Trophoblast cell (in vitro differentiated cells and primary cell): ENCODE results near the gene JAKMIP1.
A peak's percentile ranks its signal among the peaks of the same experiment; 100 is the strongest.

Experiments used
- DNase-seq, 2 donors: peaks; one replicate each; pipeline ENCODE4 v3.0.0-alpha.2; 2016
- H2AFZ ChIP-seq: 2 replicates; pipeline ENCODE4 v1.6.1; 2013; ENCODE audit warnings: low read length, moderate library complexity, mild to moderate bottlenecking; ENCODE audit not compliant: insufficient read depth, poor library complexity
- H2AK5ac ChIP-seq: 2 replicates; pipeline ENCODE4 v1.6.1; 2013; ENCODE audit warnings: mild to moderate bottlenecking, low read length
- H2BK120ac ChIP-seq: 2 replicates; pipeline ENCODE4 v1.6.1; 2013; ENCODE audit warnings: low read length, mild to moderate bottlenecking, moderate library complexity; ENCODE audit not compliant: insufficient read depth, poor library complexity
- H2BK12ac ChIP-seq: 2 replicates; pipeline ENCODE4 v1.6.1; 2013; ENCODE audit warnings: mild to moderate bottlenecking, low read length, moderate library complexity
- H2BK5ac ChIP-seq: 2 replicates; pipeline ENCODE4 v1.6.1; 2013; ENCODE audit warnings: low read length, low read depth, moderate library complexity, mild to moderate bottlenecking; ENCODE audit not compliant: poor library complexity
- H3K14ac ChIP-seq: 2 replicates; pipeline ENCODE4 v1.6.1; 2013; ENCODE audit warnings: mild to moderate bottlenecking, low read length
- H3K18ac ChIP-seq: 2 replicates; pipeline ENCODE4 v1.6.1; 2013; ENCODE audit warnings: mild to moderate bottlenecking, low read length
- H3K23ac ChIP-seq: 2 replicates; pipeline ENCODE4 v1.6.1; 2013; ENCODE audit warnings: low read length
- H3K27ac ChIP-seq: 2 replicates; pipeline ENCODE4 v1.5.1; 2013; ENCODE audit warnings: low read depth, mild to moderate bottlenecking, inconsistent platforms, low read length, moderate library complexity
- H3K27me3 ChIP-seq: 2 replicates; pipeline ENCODE4 v1.6.1; 2013; ENCODE audit warnings: inconsistent platforms, mild to moderate bottlenecking, low read length, moderate library complexity; ENCODE audit not compliant: insufficient read depth
- H3K36me3 ChIP-seq, 2 experiments: 1 replicate in 1 of 2; 2 replicates in 1 of 2; pipeline ENCODE4 v1.6.1; 2013; ENCODE audit warnings: low read length in 2 of 2, mild to moderate bottlenecking in 2 of 2, moderate library complexity in 1 of 2; ENCODE audit not compliant: insufficient read depth in 2 of 2, control insufficient read depth in 1 of 2
- H3K4ac ChIP-seq: 2 replicates; pipeline ENCODE4 v1.6.1; 2013; ENCODE audit warnings: low read depth, mild to moderate bottlenecking, low read length, moderate library complexity
- H3K4me1 ChIP-seq, 2 experiments: 1 replicate in 1 of 2; 2 replicates in 1 of 2; pipeline ENCODE4 v1.6.1; 2013; ENCODE audit warnings: low read length in 2 of 2, mild to moderate bottlenecking in 2 of 2, moderate library complexity in 1 of 2; ENCODE audit not compliant: insufficient read depth in 2 of 2, control insufficient read depth in 1 of 2
- H3K4me2 ChIP-seq: 2 replicates; pipeline ENCODE4 v1.6.1; 2013; ENCODE audit warnings: inconsistent platforms, mild to moderate bottlenecking, low read length, moderate library complexity
- H3K4me3 ChIP-seq: 2 replicates; pipeline ENCODE4 v1.5.1; 2013; ENCODE audit warnings: mild to moderate bottlenecking, low read depth, low read length, inconsistent platforms
- H3K79me1 ChIP-seq: one replicate; pipeline ENCODE4 v1.6.1; 2013; ENCODE audit warnings: low read length
- H3K79me2 ChIP-seq: 2 replicates; pipeline ENCODE4 v1.6.1; 2013; ENCODE audit warnings: low read length, mild to moderate bottlenecking; ENCODE audit not compliant: control insufficient read depth, insufficient read depth, poor library complexity
- H3K9ac ChIP-seq: 2 replicates; pipeline ENCODE4 v1.6.1; 2013; ENCODE audit warnings: mild to moderate bottlenecking, low read length
- H3K9me3 ChIP-seq: 2 replicates; pipeline ENCODE4 v1.6.1; 2013; ENCODE audit warnings: low read depth, mild to moderate bottlenecking, control low read depth, inconsistent platforms, low read length; ENCODE audit not compliant: insufficient read depth
- H4K12ac ChIP-seq: 2 replicates; pipeline ENCODE4 v1.6.1; 2013; ENCODE audit warnings: low read depth, mild to moderate bottlenecking, low read length, moderate library complexity
- H4K8ac ChIP-seq: 2 replicates; pipeline ENCODE4 v1.6.1; 2013; ENCODE audit warnings: low read depth, mild to moderate bottlenecking, low read length, moderate library complexity
- H4K91ac ChIP-seq: one replicate; pipeline ENCODE4 v1.6.1; 2013; ENCODE audit warnings: low read depth, mild to moderate bottlenecking, low read length, moderate library complexity
- WGBS: extraction: QIAGEN DNeasy Blood & Tissue Kit; methylation state at CpG from one replicate; pipeline ENCODE4 v1.1.7; 2013; ENCODE audit warnings: missing lambda C conversion rate; ENCODE audit not compliant: insufficient read length, insufficient coverage; ENCODE audit errors: extremely low coverage; 5-methylcytosine and 5-hydroxymethylcytosine counted together

The JAKMIP1 gene

GRCh38 chr4:5999830-6000365 lies 200.5 kb downstream of the JAKMIP1 start:
- peaks cover 4% of the 10 kb centered on the region for H3K9me3 ChIP-seq
- no peak overlapping the region for H3K4me3 ChIP-seq

GRCh38 chr4:5999356-5999755 lies 201.0 kb downstream of the JAKMIP1 start:
- Histone ChIP-seq H3K18ac (no peak overlapping the region), H3K9ac (no peak overlapping the region), H2BK12ac (no peak overlapping the region), H3K9me3 (peaks cover 3% of the 10 kb centered on the region), H3K4me1 (no peaks in the 10 kb centered on the region), H2AK5ac (no peak overlapping the region), H2BK120ac (no peak overlapping the region), H3K27me3 (no peaks in the 10 kb centered on the region), H3K4me3 (no peak overlapping the region), H2AFZ (no peak overlapping the region), H3K36me3 (no peaks in the 10 kb centered on the region), H2BK5ac (no peak overlapping the region), H3K14ac (no peak overlapping the region), H4K12ac (no peak overlapping the region), H4K91ac (no peak overlapping the region), H3K4me2 (no peak overlapping the region), H3K79me2 (no peaks in the 10 kb centered on the region), H3K23ac (no peak overlapping the region), H3K4ac (no peak overlapping the region), H4K8ac (no peak overlapping the region), H3K27ac (no peak overlapping the region), H3K79me1 (no peaks in the 10 kb centered on the region)
- WGBS = no CpG with 5 or more reads among the region's 6 CpGs
- no peak for DNase-seq

More at GRCh38 chr4:5999830-6000365, 200.5 kb downstream of the JAKMIP1 start:
- Histone ChIP-seq H3K14ac (no peak overlapping the region), H2BK120ac (no peak overlapping the region), H4K91ac (no peak overlapping the region), H3K4ac (no peak overlapping the region), H4K8ac (no peak overlapping the region), H3K79me2 (no peaks in the 10 kb centered on the region), H2AK5ac (no peak overlapping the region), H3K23ac (no peak overlapping the region), H4K12ac (no peak overlapping the region), H3K27ac (no peak overlapping the region), H3K4me2 (no peak overlapping the region), H2AFZ (no peak overlapping the region), H2BK5ac (no peak overlapping the region), H3K27me3 (no peaks in the 10 kb centered on the region), H3K4me1 (no peaks in the 10 kb centered on the region), H3K79me1 (no peaks in the 10 kb centered on the region), H3K9ac (no peak overlapping the region), H2BK12ac (no peak overlapping the region), H3K18ac (no peak overlapping the region), H3K36me3 (no peaks in the 10 kb centered on the region)
- WGBS = no CpG with 5 or more reads among the region's 9 CpGs
- DNase-seq = no peak

- no peaks in the 10 kb centered on the region for H3K79me1 ChIP-seq
Measured at GRCh38 chr4:5998333-5998936, 201.9 kb downstream of the JAKMIP1 start.

GRCh38 chr4:5996641-5997040 lies 203.7 kb downstream of the JAKMIP1 start:
- Histone ChIP-seq H3K27me3 (no peaks in the 10 kb centered on the region), H2AK5ac (no peak overlapping the region), H2BK5ac (no peak overlapping the region), H4K12ac (no peak overlapping the region), H3K4me2 (no peak overlapping the region), H2BK12ac (no peak overlapping the region), H3K9ac (no peak overlapping the region), H3K9me3 (no peaks in the 10 kb centered on the region), H4K91ac (no peak overlapping the region), H4K8ac (no peak overlapping the region), H3K27ac (no peak overlapping the region), H3K4me1 (no peaks in the 10 kb centered on the region), H3K4ac (no peak overlapping the region), H2AFZ (no peak overlapping the region), H3K18ac (no peak overlapping the region), H3K23ac (no peak overlapping the region), H3K14ac (no peak overlapping the region), H3K79me2 (no peaks in the 10 kb centered on the region), H3K79me1 (no peaks in the 10 kb centered on the region), H3K36me3 (no peaks in the 10 kb centered on the region), H3K4me3 (no peak overlapping the region), H2BK120ac (no peak overlapping the region)
- no CpG with 5 or more reads among the region's 4 CpGs for WGBS
- DNase-seq = no peak

More at GRCh38 chr4:5998333-5998936, 201.9 kb downstream of the JAKMIP1 start:
- no peaks in the 10 kb centered on the region for H3K9me3 ChIP-seq
- H4K12ac ChIP-seq = no peak overlapping the region
- no peak overlapping the region for H3K18ac ChIP-seq
- WGBS = no CpG with 5 or more reads among the region's 9 CpGs
- no peak overlapping the region for H4K8ac ChIP-seq
- no peak overlapping the region for H3K14ac ChIP-seq
- no peaks in the 10 kb centered on the region for H3K79me2 ChIP-seq
- no peak overlapping the region for H3K23ac ChIP-seq
- H3K9ac ChIP-seq = no peak overlapping the region
- no peaks in the 10 kb centered on the region for H3K36me3 ChIP-seq
- no peak overlapping the region for H2AFZ ChIP-seq
- H3K4ac ChIP-seq = no peak overlapping the region
- H2BK12ac ChIP-seq = no peak overlapping the region
- no peak overlapping the region for H3K27ac ChIP-seq
- no peak overlapping the region for H2BK120ac ChIP-seq
- H3K4me1 ChIP-seq = no peaks in the 10 kb centered on the region
- no peaks in the 10 kb centered on the region for H3K27me3 ChIP-seq
- no peak overlapping the region for H2AK5ac ChIP-seq
- peak; percentile 32 to 69 for DNase-seq
- no peak overlapping the region for H3K4me3 ChIP-seq
- H4K91ac ChIP-seq = no peak overlapping the region
- H2BK5ac ChIP-seq = no peak overlapping the region
- H3K4me2 ChIP-seq = no peak overlapping the region
